ENCODE results near the gene PITPNM2. TPM values are rescaled to one million over a fixed set of nuclear protein-coding genes. Genes with fewer than 3 reads are reported as not detected.

Gene PITPNM2
- total and polyA plus RNA-seq, 12 donors = 5.6 to 32.7 (median 18.4) TPM

- Histone ChIP-seq H3K4me3 (no peak overlapping the region), H3K36me3 (no peaks in the 10 kb centered on the region), H3K9me3 (no peaks in the 10 kb centered on the region), H3K27me3 (no peaks in the 10 kb centered on the region), H3K27ac (peak overlapping the region in 1 of 10 donors; percentile 18), H3K4me1 (peaks cover 12 to 50% (median 36%) of the 10 kb centered on the region in 9 donors)
- TF ChIP-seq CTCF (IDR thresholded peaks at IDR 0.05) = no peak
- WGBS, 2 donors = 87 to 88% methylated on average over 6 of the region's 6 CpGs
- DNase-seq (no peak), ATAC-seq (no peak)
- intact Hi-C loops (cut with DNase I) = no loop called here
Observed at GRCh38 chr12:123121670-123122069, 29.2 kb downstream of the PITPNM2 start.

DNA sequence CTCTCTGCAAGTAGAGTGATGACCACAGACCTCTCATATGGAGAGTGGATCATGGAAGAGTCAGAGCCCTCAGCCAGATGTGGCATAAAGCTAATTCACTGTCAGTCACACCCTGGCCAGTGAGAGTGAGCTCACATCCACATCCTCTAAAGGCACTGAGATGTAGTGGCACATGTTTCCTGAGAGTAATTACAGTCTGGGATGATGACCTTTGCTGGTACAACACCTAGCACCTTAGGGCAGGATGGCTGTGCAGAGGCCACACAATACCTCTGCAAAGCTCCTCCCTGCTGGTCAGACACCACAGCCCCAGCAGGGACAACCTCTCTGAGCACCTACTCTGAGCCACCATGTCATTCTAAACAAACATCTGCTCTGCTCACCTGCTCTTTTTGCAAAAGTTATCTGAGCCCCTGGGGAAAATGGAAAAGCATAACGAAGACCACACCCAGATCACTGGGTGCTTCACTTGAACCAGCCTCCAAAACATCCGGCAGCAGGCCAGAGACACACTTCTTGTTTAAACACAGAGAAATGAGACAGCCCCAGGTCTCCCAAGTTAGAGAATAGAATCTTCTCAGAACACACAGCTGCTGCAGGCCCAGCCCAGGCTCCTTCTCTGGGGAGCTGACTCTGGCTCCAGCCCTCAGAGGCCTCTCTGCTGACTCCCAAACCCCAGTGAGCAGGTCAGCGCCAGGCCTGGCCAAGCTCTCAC, 30.3 kb downstream of the PITPNM2 start:
- 55 to 77% methylated on average over 3 of the region's 3 CpGs for WGBS, 2 donors
- Histone ChIP-seq H3K27ac (peak overlapping the region in 3 of 10 donors; percentile 18 to 38 (median 32)), H3K9me3 (no peaks in the 10 kb centered on the region), H3K27me3 (no peaks in the 10 kb centered on the region), H3K36me3 (no peaks in the 10 kb centered on the region), H3K4me3 (no peak overlapping the region), H3K4me1 (peaks cover 13 to 52% (median 39%) of the 10 kb centered on the region in 9 donors)
- no peak for TF ChIP-seq CTCF (IDR thresholded peaks at IDR 0.05)
- DNase-seq (no peak), ATAC-seq (peak in 5 of 8 donors; percentile 34 to 69 (median 48))
- intact Hi-C loops (cut with DNase I) = no loop called here

DNA sequence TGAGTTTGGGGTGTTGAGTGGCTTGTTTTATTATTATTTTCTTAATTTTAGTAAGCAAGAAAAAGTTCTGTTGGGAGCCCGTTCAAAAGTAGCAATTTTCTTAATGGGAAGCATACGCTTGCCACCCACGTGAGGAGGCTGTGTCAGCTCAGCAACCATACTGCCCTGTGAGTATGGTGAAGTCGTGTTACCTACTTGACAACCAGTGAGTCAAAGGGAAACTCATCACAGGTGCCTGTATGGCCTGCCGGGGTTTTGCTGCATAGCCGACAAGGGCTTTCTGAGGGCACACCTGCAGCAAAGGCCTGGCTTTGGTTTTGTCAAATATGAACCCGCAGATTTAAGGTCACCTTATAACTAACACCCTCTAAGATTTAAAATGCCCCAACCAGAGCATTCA, 31.1 kb downstream of the PITPNM2 start:
- ATAC-seq (no peak), DNase-seq (no peak)
- WGBS, 2 donors = 94 to 95% methylated on average over 7 of the region's 7 CpGs
- H3K4me3 ChIP-seq = no peak overlapping the region
- H3K27ac ChIP-seq = peak overlapping the region in 1 of 10 donors; percentile 32
- no peak for TF ChIP-seq CTCF (IDR thresholded peaks at IDR 0.05)
- H3K9me3 ChIP-seq = no peaks in the 10 kb centered on the region
- no peaks in the 10 kb centered on the region for H3K27me3 ChIP-seq
- H3K4me1 ChIP-seq = peaks cover 19 to 60% (median 46%) of the 10 kb centered on the region in 9 donors
- H3K36me3 ChIP-seq = no peaks in the 10 kb centered on the region
- intact Hi-C loops (cut with DNase I) = loop anchor here in 2 of 10 donors (1.0 to 2.0 kb wide), 2 partner anchors 11 to 29 kb away; no protein-coding TSS in a partner anchor

DNA sequence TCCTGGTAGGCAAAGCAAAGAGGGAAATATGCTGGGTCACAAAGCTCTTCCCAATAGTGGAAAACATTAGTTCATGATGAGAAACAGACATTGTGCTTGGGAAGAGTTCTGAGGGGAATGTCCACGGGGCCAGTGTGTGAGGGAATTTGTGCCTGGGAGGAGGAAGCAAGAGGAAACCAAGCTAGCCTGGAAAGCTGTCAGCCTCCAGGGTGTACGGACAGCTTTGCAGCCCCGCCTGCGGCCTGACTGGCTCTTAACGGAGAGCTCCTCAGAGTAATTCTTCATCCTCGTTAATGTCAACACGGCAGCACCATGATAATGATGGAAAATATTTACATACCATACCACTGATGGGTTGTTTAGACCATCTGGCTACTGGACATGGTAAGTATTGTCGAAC, 32.4 kb downstream of the PITPNM2 start:
- TF ChIP-seq CTCF (IDR thresholded peaks at IDR 0.05) = no peak
- no peaks in the 10 kb centered on the region for H3K27me3 ChIP-seq
- DNase-seq (no peak), ATAC-seq (no peak)
- WGBS, 2 donors = 91% methylated on average over 8 of the region's 8 CpGs
- H3K9me3 ChIP-seq = no peaks in the 10 kb centered on the region
- H3K4me3 ChIP-seq = no peak overlapping the region
- no peaks in the 10 kb centered on the region for H3K36me3 ChIP-seq
- peak overlapping the region in 1 of 10 donors; percentile 7 for H3K27ac ChIP-seq
- peaks cover 24 to 73% (median 58%) of the 10 kb centered on the region in 9 donors for H3K4me1 ChIP-seq
- intact Hi-C loops (cut with DNase I) = loop anchor here in 1 of 10 donors (2.0 kb wide), 1 partner anchor 30 kb away; no protein-coding TSS in a partner anchor
